MM.1S (cell line): ENCODE data around the gene TTLL5.

Experiments used
- DNase-seq: peaks from one replicate; pipeline ENCODE4 v3.0.0-alpha.2; 2015
- H2AFZ ChIP-seq: fragments of 300-600 bp; sonication (generic); 2 replicates; pipeline ENCODE4 v1.6.0; 2016; ENCODE audit warnings: antibody characterized with exemption, low read length
- H3F3A ChIP-seq: fragments of 300-600 bp; sonication (generic); 2 replicates; pipeline ENCODE4 v1.6.1; 2016; ENCODE audit warnings: mild to moderate bottlenecking, antibody characterized with exemption, low read length, moderate library complexity, mixed read lengths; ENCODE audit not compliant: insufficient read depth
- H3K27ac ChIP-seq: fragments of 300-600 bp; sonication (generic); 2 replicates; pipeline ENCODE4 v1.5.1; 2016; ENCODE audit warnings: mild to moderate bottlenecking, low read length
- H3K27me3 ChIP-seq: fragments of 300-600 bp; sonication (generic); replicated peaks from 2 replicates; pipeline ENCODE4 v1.6.0; 2016; ENCODE audit warnings: low read length; ENCODE audit not compliant: insufficient read depth
- H3K36me3 ChIP-seq: fragments of 300-600 bp; sonication (generic); replicated peaks from 2 replicates; pipeline ENCODE4 v1.6.1; 2016; ENCODE audit warnings: mild to moderate bottlenecking, low read length, mixed read lengths; ENCODE audit not compliant: insufficient read depth
- H3K4me1 ChIP-seq: fragments of 300-600 bp; sonication (generic); 2 replicates; pipeline ENCODE4 v1.6.1; 2016; ENCODE audit warnings: low read length, mixed read lengths
- H3K4me2 ChIP-seq: fragments of 300-600 bp; sonication (generic); 2 replicates; pipeline ENCODE4 v1.6.0; 2016; ENCODE audit warnings: low read depth, low read length
- H3K4me3 ChIP-seq: fragments of 300-600 bp; sonication (generic); 2 replicates; pipeline ENCODE4 v1.5.1; 2016; ENCODE audit warnings: low read length, mixed read lengths
- H3K79me2 ChIP-seq: fragments of 300-600 bp; sonication (generic); 2 replicates; pipeline ENCODE4 v1.6.1; 2016; ENCODE audit warnings: mixed run types, low read length, mixed read lengths
- H3K9ac ChIP-seq: fragments of 300-600 bp; sonication (generic); 2 replicates; pipeline ENCODE4 v1.6.1; 2016; ENCODE audit warnings: low read length, mixed read lengths
- H3K9me2 ChIP-seq: fragments of 300-600 bp; sonication (generic); replicated peaks from 2 replicates; pipeline ENCODE4 v1.6.1; 2016; ENCODE audit warnings: mild to moderate bottlenecking, low read length, mixed read lengths; ENCODE audit not compliant: insufficient read depth
- H3K9me3 ChIP-seq: fragments of 300-600 bp; sonication (generic); replicated peaks from 2 replicates; pipeline ENCODE4 v1.6.1; 2016; ENCODE audit warnings: mild to moderate bottlenecking, low read length, mixed read lengths; ENCODE audit not compliant: insufficient read depth
- H4K20me1 ChIP-seq: fragments of 300-600 bp; sonication (generic); 2 replicates; pipeline ENCODE4 v1.6.1; 2016; ENCODE audit warnings: mild to moderate bottlenecking, low read length, moderate library complexity, mixed read lengths; ENCODE audit not compliant: insufficient read depth
- EZH2 ChIP-seq: fragments of 300-600 bp; sonication (generic); optimal IDR thresholded peaks from 2 replicates; pipeline ENCODE3; 2017; ENCODE audit warnings: low read depth, mild to moderate bottlenecking, antibody characterized with exemption, low read length, mixed read lengths
- EZH2phosphoT487 ChIP-seq: fragments of 300-600 bp; sonication (generic); IDR thresholded peaks from 2 replicates; pipeline ENCODE4 v1.6.1; 2018; ENCODE audit warnings: antibody characterized with exemption, low read length
- TF ChIP-seq, protein P1 (sequence below): fragments of 300-600 bp; sonication (generic); IDR thresholded peaks from 2 replicates; pipeline ENCODE4 v1.5.1; 2016; ENCODE audit warnings: antibody characterized with exemption, low read length, mixed read lengths

TTLL5 gene

DNA sequence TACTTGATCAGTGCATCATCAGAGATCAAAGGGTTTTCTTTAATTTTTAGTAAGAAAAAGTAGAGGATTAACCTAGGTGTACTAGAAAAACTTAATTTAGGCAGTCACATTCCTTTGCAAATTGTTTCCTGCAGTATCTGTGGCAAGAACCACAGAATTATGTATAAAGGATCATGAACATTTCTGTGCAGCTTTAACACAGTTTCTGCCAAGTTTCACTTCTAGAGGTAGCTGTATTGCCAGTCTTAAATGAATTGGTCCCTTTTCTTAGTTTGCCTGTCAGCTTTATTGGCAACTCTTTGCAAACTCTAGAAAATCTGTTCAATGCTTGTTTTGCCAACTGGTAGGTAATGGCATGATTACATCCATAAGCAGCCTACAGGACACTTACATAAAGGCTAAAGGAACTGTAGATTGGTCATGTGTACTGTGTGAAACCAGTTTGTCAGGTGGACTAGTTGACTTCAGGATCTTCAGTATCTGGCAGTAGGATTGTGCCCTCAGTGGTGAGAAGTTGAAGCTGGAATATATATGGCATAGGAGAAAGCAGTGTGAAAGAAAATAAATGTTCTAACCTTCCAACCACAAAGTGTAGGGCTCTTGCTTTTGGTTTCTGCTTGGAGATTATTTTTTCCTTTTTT is 75.9 kb downstream of the TTLL5 start:
- TF ChIP-seq EZH2phosphoT487 (no peak), EZH2 (no peak)
- TF ChIP-seq, protein P1, sequence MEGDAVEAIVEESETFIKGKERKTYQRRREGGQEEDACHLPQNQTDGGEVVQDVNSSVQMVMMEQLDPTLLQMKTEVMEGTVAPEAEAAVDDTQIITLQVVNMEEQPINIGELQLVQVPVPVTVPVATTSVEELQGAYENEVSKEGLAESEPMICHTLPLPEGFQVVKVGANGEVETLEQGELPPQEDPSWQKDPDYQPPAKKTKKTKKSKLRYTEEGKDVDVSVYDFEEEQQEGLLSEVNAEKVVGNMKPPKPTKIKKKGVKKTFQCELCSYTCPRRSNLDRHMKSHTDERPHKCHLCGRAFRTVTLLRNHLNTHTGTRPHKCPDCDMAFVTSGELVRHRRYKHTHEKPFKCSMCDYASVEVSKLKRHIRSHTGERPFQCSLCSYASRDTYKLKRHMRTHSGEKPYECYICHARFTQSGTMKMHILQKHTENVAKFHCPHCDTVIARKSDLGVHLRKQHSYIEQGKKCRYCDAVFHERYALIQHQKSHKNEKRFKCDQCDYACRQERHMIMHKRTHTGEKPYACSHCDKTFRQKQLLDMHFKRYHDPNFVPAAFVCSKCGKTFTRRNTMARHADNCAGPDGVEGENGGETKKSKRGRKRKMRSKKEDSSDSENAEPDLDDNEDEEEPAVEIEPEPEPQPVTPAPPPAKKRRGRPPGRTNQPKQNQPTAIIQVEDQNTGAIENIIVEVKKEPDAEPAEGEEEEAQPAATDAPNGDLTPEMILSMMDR: no peak
- Histone ChIP-seq H3K9me3 (no peaks in the 10 kb centered on the region), H3K9ac (no peak overlapping the region), H3K27ac (no peak overlapping the region), H3F3A (no peaks in the 10 kb centered on the region), H3K27me3 (no peaks in the 10 kb centered on the region), H3K36me3 (no peaks in the 10 kb centered on the region), H3K4me3 (no peak overlapping the region), H3K9me2 (no peaks in the 10 kb centered on the region), H3K4me2 (no peak overlapping the region), H3K79me2 (no peaks in the 10 kb centered on the region), H2AFZ (no peak overlapping the region), H3K4me1 (no peaks in the 10 kb centered on the region), H4K20me1 (no peaks in the 10 kb centered on the region)
- no peak for DNase-seq

DNA sequence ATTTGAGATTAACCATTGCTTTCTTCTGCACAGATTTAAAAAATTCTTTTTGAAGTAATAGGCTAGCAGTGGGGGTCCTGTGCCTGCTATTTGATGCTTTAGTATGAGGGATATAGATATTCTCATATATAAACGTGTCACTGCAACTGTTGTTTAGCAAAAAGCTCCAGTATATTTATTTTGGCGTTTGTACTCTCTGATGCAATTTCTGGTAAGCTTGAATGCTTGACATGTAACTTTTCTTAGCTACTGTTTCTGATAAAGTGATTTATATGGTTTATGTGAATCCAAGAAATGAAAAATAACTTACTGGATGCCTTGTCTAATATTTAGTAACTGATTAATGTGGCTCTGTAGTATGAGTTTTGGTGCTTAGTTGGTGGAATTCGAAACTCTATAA is 77.1 kb downstream of the TTLL5 start:
- H3K79me2 ChIP-seq: no peaks in the 10 kb centered on the region
- no peak overlapping the region for H3K27ac ChIP-seq
- H3K9me3 ChIP-seq: no peaks in the 10 kb centered on the region
- no peaks in the 10 kb centered on the region for H3K27me3 ChIP-seq
- no peak overlapping the region for H3K4me2 ChIP-seq
- no peak overlapping the region for H3K4me3 ChIP-seq
- H4K20me1 ChIP-seq: no peaks in the 10 kb centered on the region
- H3F3A ChIP-seq: no peaks in the 10 kb centered on the region
- TF ChIP-seq, protein P1: no peak
- no peak for TF ChIP-seq EZH2
- no peak for TF ChIP-seq EZH2phosphoT487
- no peaks in the 10 kb centered on the region for H3K4me1 ChIP-seq
- H3K9me2 ChIP-seq: no peaks in the 10 kb centered on the region
- H2AFZ ChIP-seq: no peak overlapping the region
- H3K9ac ChIP-seq: no peak overlapping the region
- DNase-seq: no peak
- no peaks in the 10 kb centered on the region for H3K36me3 ChIP-seq

DNA sequence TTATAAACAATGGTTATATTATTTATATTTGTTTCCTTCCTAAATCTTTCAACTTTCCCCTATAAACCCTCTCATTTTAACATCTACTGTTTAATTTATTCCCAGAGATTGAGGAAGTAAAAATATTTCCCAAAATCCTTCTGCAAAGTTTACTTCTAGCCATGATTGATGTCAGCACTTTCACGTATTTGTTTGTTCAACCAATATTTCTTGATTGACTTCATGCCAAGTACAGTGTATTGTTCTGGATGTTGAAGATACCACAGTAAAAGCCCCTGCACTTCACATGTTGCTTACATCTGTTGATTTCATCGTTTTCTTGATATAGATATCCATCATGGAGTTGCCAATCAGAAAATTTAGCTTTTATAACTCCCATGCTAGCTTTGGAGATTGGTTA is 81.8 kb downstream of the TTLL5 start:
- H3K9me3 ChIP-seq: no peaks in the 10 kb centered on the region
- H3K9me2 ChIP-seq: no peaks in the 10 kb centered on the region
- no peak for DNase-seq
- H3K4me1 ChIP-seq: no peaks in the 10 kb centered on the region
- H4K20me1 ChIP-seq: no peaks in the 10 kb centered on the region
- H3K27me3 ChIP-seq: no peaks in the 10 kb centered on the region
- no peaks in the 10 kb centered on the region for H3F3A ChIP-seq
- no peak overlapping the region for H3K4me2 ChIP-seq
- no peak overlapping the region for H2AFZ ChIP-seq
- no peak overlapping the region for H3K27ac ChIP-seq
- no peak overlapping the region for H3K9ac ChIP-seq
- no peak for TF ChIP-seq EZH2phosphoT487
- TF ChIP-seq, protein P1: no peak
- no peak for TF ChIP-seq EZH2
- no peaks in the 10 kb centered on the region for H3K79me2 ChIP-seq
- no peak overlapping the region for H3K4me3 ChIP-seq
- H3K36me3 ChIP-seq: no peaks in the 10 kb centered on the region
